H9 (cell line): ENCODE measurements around the gene LEPR. TPM values are rescaled to one million over a fixed set of nuclear protein-coding genes. Genes with fewer than 3 reads are reported as not detected.
A peak's percentile ranks its signal among the peaks of the same experiment; 100 is the strongest.

ENCODE experiments used
- DNase-seq: peaks from one replicate; pipeline ENCODE4 v3.0.0-alpha.2; 2017
- H2AFZ ChIP-seq: one replicate; pipeline ENCODE4 v1.6.1; 2013; ENCODE audit warnings: mild to moderate bottlenecking, low read length, control low read depth, moderate library complexity
- H2AK5ac ChIP-seq: 2 replicates; pipeline ENCODE4 v1.6.1; 2013; ENCODE audit warnings: low read length, control low read depth, mixed read lengths; ENCODE audit not compliant: insufficient read length
- H2BK120ac ChIP-seq: one replicate; pipeline ENCODE4 v1.6.1; 2013; ENCODE audit warnings: low read depth, mild to moderate bottlenecking, low read length, control low read depth, inconsistent platforms; ENCODE audit not compliant: poor library complexity, severe bottlenecking
- H2BK12ac ChIP-seq: 2 replicates; pipeline ENCODE4 v1.6.1; 2013; ENCODE audit warnings: low read length, control low read depth, mixed read lengths, low read depth; ENCODE audit not compliant: insufficient read length
- H2BK15ac ChIP-seq: 2 replicates; pipeline ENCODE4 v1.6.1; 2013; ENCODE audit warnings: low read depth, low read length, control low read depth
- H2BK20ac ChIP-seq: one replicate; pipeline ENCODE4 v1.6.1; 2013; ENCODE audit warnings: low read depth, mild to moderate bottlenecking, low read length, control low read depth, inconsistent platforms; ENCODE audit not compliant: poor library complexity, severe bottlenecking
- H2BK5ac ChIP-seq: 2 replicates; pipeline ENCODE4 v1.6.1; 2013; ENCODE audit warnings: low read length, control low read depth, mixed read lengths; ENCODE audit not compliant: insufficient read length
- H3K14ac ChIP-seq: 2 replicates; pipeline ENCODE4 v1.6.1; 2013; ENCODE audit warnings: low read length, control low read depth; ENCODE audit not compliant: insufficient read depth
- H3K18ac ChIP-seq: 2 replicates; pipeline ENCODE4 v1.6.1; 2013; ENCODE audit warnings: low read depth, mild to moderate bottlenecking, mixed read lengths, low read length, control low read depth; ENCODE audit not compliant: insufficient read length
- H3K23ac ChIP-seq: 2 replicates; pipeline ENCODE4 v1.6.1; 2013; ENCODE audit warnings: low read length, control low read depth, mixed read lengths, low read depth; ENCODE audit not compliant: insufficient read length
- H3K23me2 ChIP-seq: 2 replicates; pipeline ENCODE4 v1.6.1; 2013; ENCODE audit warnings: low read depth, mild to moderate bottlenecking, mixed read lengths, low read length, control low read depth; ENCODE audit not compliant: insufficient read length, poor library complexity, severe bottlenecking
- H3K27ac ChIP-seq: 2 replicates; pipeline ENCODE4 v1.5.1; 2013; ENCODE audit warnings: low read length, control low read depth, mixed read lengths, low read depth; ENCODE audit not compliant: insufficient read length
- H3K27me3 ChIP-seq: 2 replicates; pipeline ENCODE4 v1.6.1; 2013; ENCODE audit warnings: low read length, control low read depth, inconsistent platforms; ENCODE audit not compliant: insufficient read depth
- H3K4ac ChIP-seq: 2 replicates; pipeline ENCODE4 v1.6.1; 2013; ENCODE audit warnings: low read depth, mild to moderate bottlenecking, control low read depth, inconsistent platforms, low read length, moderate library complexity
- H3K4me1 ChIP-seq: 2 replicates; pipeline ENCODE4 v1.6.1; 2013; ENCODE audit warnings: low read length, control low read depth, inconsistent platforms; ENCODE audit not compliant: insufficient read depth
- H3K4me2 ChIP-seq: 2 replicates; pipeline ENCODE4 v1.6.1; 2013; ENCODE audit warnings: low read length, control low read depth, mixed read lengths; ENCODE audit not compliant: insufficient read length, insufficient read depth
- H3K56ac ChIP-seq: 2 replicates; pipeline ENCODE4 v1.6.1; 2013; ENCODE audit warnings: low read depth, mild to moderate bottlenecking, mixed read lengths, low read length, control low read depth; ENCODE audit not compliant: insufficient read length
- H3K79me1 ChIP-seq: 2 replicates; pipeline ENCODE4 v1.6.1; 2013; ENCODE audit warnings: low read depth, mild to moderate bottlenecking, moderate library complexity, low read length, control low read depth, inconsistent platforms; ENCODE audit not compliant: insufficient read depth, poor library complexity, severe bottlenecking
- H3K79me2 ChIP-seq: 2 replicates; pipeline ENCODE4 v1.6.1; 2013; ENCODE audit warnings: low read length, control low read depth, inconsistent platforms; ENCODE audit not compliant: insufficient read depth
- H3K9ac ChIP-seq: 2 replicates; pipeline ENCODE4 v1.6.1; 2013; ENCODE audit warnings: low read length, control low read depth, mixed read lengths; ENCODE audit not compliant: insufficient read length; ENCODE audit errors: extremely low read depth
- H3K9me3 ChIP-seq: one replicate; pipeline ENCODE4 v1.6.1; 2013; ENCODE audit warnings: low read depth, low read length, inconsistent platforms; ENCODE audit not compliant: control insufficient read depth
- H3T11ph ChIP-seq: one replicate; pipeline ENCODE4 v1.6.1; 2013; ENCODE audit warnings: mild to moderate bottlenecking, low read length, control low read depth, inconsistent platforms
- H4K20me1 ChIP-seq: one replicate; pipeline ENCODE4 v1.6.1; 2013; ENCODE audit not compliant: control insufficient read depth, insufficient read length, insufficient read depth
- H4K5ac ChIP-seq: 2 replicates; pipeline ENCODE4 v1.6.1; 2013; ENCODE audit warnings: low read depth, mild to moderate bottlenecking, mixed read lengths, low read length, control low read depth; ENCODE audit not compliant: insufficient read length
- H4K8ac ChIP-seq: replicated peaks from 2 replicates; pipeline ENCODE4 v1.6.1; 2013; ENCODE audit warnings: low read length, control low read depth, mixed read lengths, low read depth; ENCODE audit not compliant: insufficient read length
- H4K91ac ChIP-seq: 2 replicates; pipeline ENCODE4 v1.6.1; 2013; ENCODE audit warnings: low read depth, mild to moderate bottlenecking, moderate library complexity, mixed read lengths, low read length, control low read depth; ENCODE audit not compliant: insufficient read length
- H3K27ac Mint-ChIP-seq, 3 experiments: 2 replicates in 2 of 3; 3 replicates in 1 of 3; pipeline ENCODE4 v1.8.0; 2020 to 2021; ENCODE audit warnings: mixed read lengths in 3 of 3, mild to moderate bottlenecking in 1 of 3, moderate library complexity in 1 of 3
- H3K27me3 Mint-ChIP-seq: 2 replicates; pipeline ENCODE4 v1.8.0; 2021; ENCODE audit warnings: low read depth, mild to moderate bottlenecking, moderate library complexity, mixed read lengths
- H3K36me3 Mint-ChIP-seq, 3 experiments: 2 replicates in 2 of 3; 3 replicates in 1 of 3; pipeline ENCODE4 v1.8.0; 2020 to 2021; ENCODE audit warnings: low read depth in 3 of 3, mixed read lengths in 3 of 3; ENCODE audit not compliant: insufficient read depth in 1 of 3
- H3K4me1 Mint-ChIP-seq, 2 experiments: 2 replicates each; pipeline ENCODE4 v1.8.0; 2020; ENCODE audit warnings: mixed read lengths in 2 of 2
- H3K4me3 Mint-ChIP-seq, 2 experiments: 2 replicates in 1 of 2; 3 replicates in 1 of 2; pipeline ENCODE4 v1.8.0; 2020 to 2021; ENCODE audit warnings: mild to moderate bottlenecking in 2 of 2, mixed read lengths in 2 of 2, moderate library complexity in 1 of 2
- H3K9me3 Mint-ChIP-seq, 2 experiments: 2 replicates in 1 of 2; 3 replicates in 1 of 2; pipeline ENCODE4 v1.8.0; 2020; ENCODE audit warnings: mild to moderate bottlenecking in 2 of 2, mixed read lengths in 2 of 2, moderate library complexity in 1 of 2
- WGBS: extraction: QIAGEN DNeasy Blood & Tissue Kit; methylation state at CpG from one replicate; pipeline ENCODE4 v1.1.7; 2013; ENCODE audit warnings: missing lambda C conversion rate, low lambda C conversion rate, mixed read lengths; ENCODE audit not compliant: insufficient read length; ENCODE audit errors: extremely low coverage; 5-methylcytosine and 5-hydroxymethylcytosine counted together
- total RNA-seq: library from RNA; stranded (reverse); gene quantifications from 2 replicates; pipeline ENCODE4 v1.2.1, GENCODE V29; 2021
- TF ChIP-seq, protein P1 (sequence below): fragments of 200-600 bp; sonication (generic); conservative IDR thresholded peaks from 3 replicates; pipeline ENCODE4 v1.8.0; 2021; ENCODE audit warnings: antibody characterized with exemption, mild to moderate bottlenecking

The LEPR gene
- total RNA-seq, 1 experiment from 2014 or later, result 3.3 TPM

DNA sequence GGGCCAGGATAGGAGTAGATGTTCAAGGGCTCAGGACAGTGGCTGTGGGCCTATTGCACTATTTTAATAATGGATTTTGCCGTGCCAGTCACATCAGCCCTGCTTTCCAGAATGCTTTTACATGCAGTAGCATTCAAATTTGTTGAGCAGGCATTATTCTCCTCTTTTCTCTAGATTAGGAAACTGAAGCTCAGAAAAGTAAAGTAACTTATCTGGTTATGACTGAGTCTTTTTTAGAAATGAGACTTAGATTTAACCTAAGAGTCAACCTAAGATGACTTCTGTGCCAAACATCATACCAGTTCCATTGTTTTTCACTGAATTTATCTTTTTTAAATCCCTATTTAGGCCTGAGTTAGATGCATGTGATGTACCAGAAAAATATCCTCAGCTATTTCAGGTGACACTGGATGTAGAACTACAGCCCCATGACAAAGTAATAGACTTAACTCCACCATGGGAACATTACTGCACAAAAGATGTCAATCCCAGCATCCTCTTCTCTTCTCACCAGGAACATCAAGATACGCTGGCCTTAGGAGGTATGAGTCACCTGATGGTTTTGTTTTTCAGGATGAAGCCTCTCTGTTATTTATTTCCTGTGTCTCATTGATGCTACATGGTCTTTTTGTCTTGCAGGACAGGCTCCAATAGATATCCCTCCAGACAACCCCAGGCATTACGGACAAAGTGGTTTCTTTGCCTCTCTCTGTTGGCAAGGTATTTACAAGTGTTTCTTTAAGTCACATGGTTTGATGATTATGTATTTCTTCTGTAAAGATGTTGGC, 31.4 kb upstream of the LEPR start:
- no peak overlapping the region for H3K23ac ChIP-seq

More for the DNA sequence above, 31.4 kb upstream of the LEPR start:
- peak overlapping the region; percentile 19 for H3K27ac ChIP-seq
- H3K9ac ChIP-seq, result no peak overlapping the region
- H3K79me1 ChIP-seq, result no peaks in the 10 kb centered on the region
- H4K91ac ChIP-seq, result no peak overlapping the region
- no peak overlapping the region for H3K4me2 ChIP-seq
- no CpG with 5 or more reads among the region's 3 CpGs for WGBS
- H3K4me1 ChIP-seq, result no peaks in the 10 kb centered on the region
- H3K14ac ChIP-seq, result no peak overlapping the region
- H3T11ph ChIP-seq, result no peak overlapping the region
- H3K27me3 ChIP-seq, result no peaks in the 10 kb centered on the region
- peaks cover 8% of the 10 kb centered on the region for H3K9me3 ChIP-seq
- H3K79me2 ChIP-seq, result no peaks in the 10 kb centered on the region
- peaks cover 4 to 5% of the 10 kb centered on the region in 2 experiments; a peak in 4 of 5 replicates for H3K9me3 Mint-ChIP-seq
- no peaks in the 10 kb centered on the region for H4K20me1 ChIP-seq
- H2BK5ac ChIP-seq, result no peak overlapping the region
- no peak overlapping the region for H2BK15ac ChIP-seq
- peaks cover 4 to 5% (median 5%) of the 10 kb centered on the region in 3 experiments; a peak in 6 of 7 replicates for H3K36me3 Mint-ChIP-seq
- no peak overlapping the region for H2BK20ac ChIP-seq
- no peaks in the 10 kb centered on the region for H3K23me2 ChIP-seq
- H2BK120ac ChIP-seq, result no peak overlapping the region
- H3K4me1 Mint-ChIP-seq, result peaks cover 4 to 14% of the 10 kb centered on the region in 2 experiments
- H3K27me3 Mint-ChIP-seq, result no peaks in the 10 kb centered on the region
- H4K8ac ChIP-seq, result no peak overlapping the region
- DNase-seq, result no peak
- no peak overlapping the region for H2AFZ ChIP-seq
- TF ChIP-seq, protein P1, sequence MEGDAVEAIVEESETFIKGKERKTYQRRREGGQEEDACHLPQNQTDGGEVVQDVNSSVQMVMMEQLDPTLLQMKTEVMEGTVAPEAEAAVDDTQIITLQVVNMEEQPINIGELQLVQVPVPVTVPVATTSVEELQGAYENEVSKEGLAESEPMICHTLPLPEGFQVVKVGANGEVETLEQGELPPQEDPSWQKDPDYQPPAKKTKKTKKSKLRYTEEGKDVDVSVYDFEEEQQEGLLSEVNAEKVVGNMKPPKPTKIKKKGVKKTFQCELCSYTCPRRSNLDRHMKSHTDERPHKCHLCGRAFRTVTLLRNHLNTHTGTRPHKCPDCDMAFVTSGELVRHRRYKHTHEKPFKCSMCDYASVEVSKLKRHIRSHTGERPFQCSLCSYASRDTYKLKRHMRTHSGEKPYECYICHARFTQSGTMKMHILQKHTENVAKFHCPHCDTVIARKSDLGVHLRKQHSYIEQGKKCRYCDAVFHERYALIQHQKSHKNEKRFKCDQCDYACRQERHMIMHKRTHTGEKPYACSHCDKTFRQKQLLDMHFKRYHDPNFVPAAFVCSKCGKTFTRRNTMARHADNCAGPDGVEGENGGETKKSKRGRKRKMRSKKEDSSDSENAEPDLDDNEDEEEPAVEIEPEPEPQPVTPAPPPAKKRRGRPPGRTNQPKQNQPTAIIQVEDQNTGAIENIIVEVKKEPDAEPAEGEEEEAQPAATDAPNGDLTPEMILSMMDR, result no peak
- no peak overlapping the region for H2BK12ac ChIP-seq
- H3K27ac Mint-ChIP-seq, result peak overlapping the region in 1 of 3 experiments; percentile 76; a peak in 3 of 7 replicates
- H4K5ac ChIP-seq, result no peak overlapping the region
- no peak overlapping the region for H3K4me3 Mint-ChIP-seq
- H3K4ac ChIP-seq, result no peak overlapping the region
- H3K18ac ChIP-seq, result no peak overlapping the region
- H3K56ac ChIP-seq, result no peak overlapping the region
- H2AK5ac ChIP-seq, result no peak overlapping the region
